ENCODE measurements around the gene NAA35.
"Not testable (repeated sequence)": the region's sequence is repeated elsewhere in the genome, so short reads cannot be mapped to it uniquely, and the experiment has no call there.

NAA35 gene

GRCh38 chr9:85940832-85941621, at the start of gene NAA35:
Gene NAA35, plus strand, starts transcription at chr9:85941146. Its CDS starts 1,014 bp downstream, at chr9:85942160.
- peak; percentile 94 for DNase-seq

DNA sequence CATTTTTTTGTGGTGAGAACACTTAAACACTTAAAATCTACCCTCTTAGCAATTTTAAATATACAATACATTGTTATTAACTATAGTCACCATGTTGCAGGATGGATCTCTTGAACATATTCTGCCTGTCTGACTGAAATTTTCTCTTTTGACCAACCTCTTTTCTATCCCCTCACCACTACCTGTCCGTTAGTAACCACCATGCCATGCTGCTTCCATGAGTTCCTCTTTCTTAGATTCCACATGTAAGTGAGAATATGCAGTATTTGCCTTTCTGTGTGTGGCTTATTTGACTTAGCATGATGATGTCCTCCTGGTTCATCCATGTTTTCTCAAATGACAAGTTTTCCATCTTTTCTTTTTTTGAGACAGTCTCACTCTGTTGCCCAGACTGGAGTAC, 48.5 kb upstream of the NAA35 start:
- no peak for DNase-seq

- DNase-seq = no peak
Measured at GRCh38 chr9:85895685-85896084, 45.3 kb upstream of the NAA35 start.

GRCh38 chr9:85897848-85898247, 43.1 kb upstream of the NAA35 start:
- DNase-seq = no peak

GRCh38 chr9:85898332-85898731, 42.6 kb upstream of the NAA35 start:
- no peak for DNase-seq

- DNase-seq = no peak
Measured at GRCh38 chr9:85899388-85899787, 41.6 kb upstream of the NAA35 start.

DNA sequence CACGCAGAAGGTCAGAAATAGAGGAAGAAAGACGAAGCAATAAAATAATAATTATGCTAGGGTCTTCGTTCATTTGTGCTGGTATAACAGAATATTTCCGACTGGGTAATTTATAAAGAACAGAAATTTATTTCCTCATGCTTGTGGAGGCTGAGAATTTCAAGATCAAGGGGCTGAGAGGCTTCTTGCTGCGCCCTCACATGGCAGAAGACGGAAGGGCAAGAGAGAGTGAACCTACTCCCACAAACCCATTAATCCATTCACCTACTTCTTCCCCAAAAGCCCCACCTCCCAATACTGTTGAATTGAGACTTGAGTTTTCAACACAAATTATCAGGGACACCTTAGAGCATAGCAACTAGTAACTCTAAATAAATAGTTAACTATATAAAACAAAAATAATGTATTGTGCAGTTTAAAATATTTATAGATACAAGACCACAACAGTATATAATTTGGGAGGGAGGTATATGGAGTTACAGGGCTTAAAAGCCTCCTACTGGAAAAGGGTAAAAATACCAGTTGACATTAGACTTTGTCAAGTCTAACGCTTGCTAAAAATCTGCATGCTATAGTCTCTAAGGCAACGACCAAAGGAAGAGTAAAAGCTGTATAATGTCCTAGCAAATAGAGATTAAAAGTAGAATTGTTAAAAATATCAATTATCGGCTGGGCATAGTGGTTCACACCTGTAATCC, 40.3 kb upstream of the NAA35 start:
- no peak for DNase-seq

DNA sequence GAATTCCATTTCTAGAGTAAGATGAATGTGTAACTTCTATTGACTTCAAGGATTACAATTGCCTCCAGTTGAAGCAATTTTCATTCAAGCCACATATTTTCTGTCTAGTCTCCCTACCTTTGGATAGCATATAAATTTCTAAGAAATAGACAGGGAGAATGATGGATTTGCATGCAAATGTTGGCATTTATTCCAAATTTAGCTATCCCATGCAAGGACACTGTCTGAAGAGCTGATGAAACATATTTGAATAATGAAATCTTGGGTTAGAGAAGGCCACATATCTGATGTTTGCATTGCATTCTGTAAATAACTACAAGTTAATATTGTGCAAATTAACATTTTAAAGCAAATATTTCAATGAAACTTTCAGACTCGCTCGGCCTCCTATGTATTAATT, 36.0 kb upstream of the NAA35 start:
- DNase-seq = no peak

GRCh38 chr9:85905957-85906356, 35.0 kb upstream of the NAA35 start:
- no peak for DNase-seq

- DNase-seq = no peak
Measured at GRCh38 chr9:85909390-85909789, 31.6 kb upstream of the NAA35 start.

- DNase-seq = no peak
Measured at GRCh38 chr9:85914108-85914507, 26.8 kb upstream of the NAA35 start.

DNA sequence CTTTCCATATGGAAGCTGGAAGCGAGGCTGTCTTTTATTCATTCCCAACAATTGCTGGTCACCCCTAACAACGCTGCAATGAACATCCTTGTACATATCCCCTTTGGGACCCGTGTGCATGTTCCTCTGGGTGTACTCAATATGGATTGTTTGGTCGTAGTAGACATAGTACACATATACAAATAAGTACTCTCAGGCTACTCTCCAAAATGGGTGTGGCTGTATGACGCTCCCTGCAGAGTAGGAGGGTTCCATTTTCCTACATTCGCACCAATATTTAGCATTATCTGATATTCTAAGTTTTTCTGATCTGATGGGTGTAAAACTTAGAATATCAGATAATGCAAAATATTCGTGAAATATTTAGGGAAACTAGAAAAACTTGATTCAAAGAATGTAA, 23.2 kb upstream of the NAA35 start:
- DNase-seq = no peak

- DNase-seq = no peak
Measured at GRCh38 chr9:85925493-85925892, 15.5 kb upstream of the NAA35 start.

DNA sequence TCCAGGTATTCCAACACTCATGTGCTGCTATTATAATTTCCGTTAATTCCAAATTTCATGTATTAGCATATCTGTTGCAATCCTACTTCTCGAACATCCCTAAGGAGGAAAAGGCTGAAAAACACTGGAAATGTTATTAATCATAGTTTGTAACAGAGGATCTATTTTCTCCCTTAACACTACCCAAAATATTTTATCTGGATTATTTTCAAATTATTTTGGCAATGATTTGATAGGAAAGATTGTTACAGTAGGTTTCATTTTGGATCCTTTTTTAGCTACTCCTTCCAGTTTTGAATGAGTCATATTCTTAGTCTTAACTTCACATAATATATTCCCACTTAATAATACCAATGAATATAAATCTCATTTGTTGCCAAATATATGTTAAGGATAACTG, 13.9 kb upstream of the NAA35 start:
- DNase-seq = no peak

DNA sequence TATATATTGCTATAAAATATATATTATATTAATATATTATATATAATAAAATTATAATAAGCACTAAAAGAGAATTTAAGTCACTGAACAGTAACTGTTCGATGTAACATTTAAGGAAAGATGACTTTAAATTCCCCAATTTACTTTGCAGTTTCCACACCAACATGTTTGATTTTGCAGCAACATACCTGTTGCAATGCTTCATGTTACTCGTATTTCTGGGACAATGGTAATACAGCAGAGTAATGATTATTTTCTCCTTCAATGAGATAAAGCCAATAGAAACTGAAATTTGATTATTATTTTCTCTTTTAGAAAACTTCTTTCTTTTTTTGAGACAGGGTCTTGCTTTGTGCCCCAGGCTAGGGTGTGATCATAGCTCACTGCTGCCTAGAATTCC, 9.5 kb upstream of the NAA35 start:
- no peak for DNase-seq

DNA sequence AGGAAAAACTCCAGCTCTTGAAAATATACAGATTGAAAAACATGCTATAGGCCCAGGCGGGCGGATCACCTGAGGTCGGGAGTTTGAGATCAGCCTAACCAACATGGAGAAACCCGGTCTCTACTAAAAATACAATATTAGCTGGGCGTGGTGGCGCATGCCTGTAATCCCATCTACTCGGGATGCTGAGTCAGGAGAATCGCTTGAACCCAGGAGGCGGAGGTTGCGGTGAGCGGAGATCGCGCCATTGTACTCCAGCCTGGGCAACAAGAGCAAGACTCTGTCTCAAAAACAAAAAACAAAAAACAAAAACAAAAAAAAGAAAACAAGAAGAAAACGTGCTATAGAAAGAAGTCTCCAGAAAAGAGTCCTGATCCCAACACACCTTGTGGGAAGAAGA, 5.0 kb upstream of the NAA35 start:
- DNase-seq = not testable (repeated sequence)

DNA sequence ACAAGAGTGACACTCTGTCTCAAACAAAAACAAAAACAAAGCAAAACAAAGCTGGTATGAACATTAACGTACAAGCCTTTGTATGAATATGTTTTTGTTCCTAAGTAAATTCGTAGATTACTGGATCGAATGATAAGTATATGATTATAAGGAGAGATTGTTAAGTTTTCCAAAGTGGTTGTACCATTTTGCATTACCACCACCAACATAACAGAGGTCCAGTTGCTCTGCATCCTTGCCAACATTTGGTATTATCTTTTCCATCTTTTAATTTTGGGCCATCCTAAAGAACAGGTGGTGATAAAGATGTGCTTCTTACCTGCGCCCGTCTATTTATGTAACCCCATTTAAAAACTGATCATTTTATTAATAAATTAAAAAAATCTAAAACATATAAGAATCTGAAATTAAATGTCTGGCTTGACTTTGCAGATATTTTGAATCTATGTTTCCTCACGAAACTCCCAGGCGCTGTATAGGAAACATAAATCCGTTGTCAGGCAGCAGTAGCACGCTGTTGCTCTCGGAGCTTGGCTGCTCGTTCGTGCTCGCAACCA, 593 bp upstream of the NAA35 start:
- no peak for DNase-seq

- DNase-seq = no peak
Measured at GRCh38 chr9:85941622-85941940, 635 bp downstream of the NAA35 start.

DNA sequence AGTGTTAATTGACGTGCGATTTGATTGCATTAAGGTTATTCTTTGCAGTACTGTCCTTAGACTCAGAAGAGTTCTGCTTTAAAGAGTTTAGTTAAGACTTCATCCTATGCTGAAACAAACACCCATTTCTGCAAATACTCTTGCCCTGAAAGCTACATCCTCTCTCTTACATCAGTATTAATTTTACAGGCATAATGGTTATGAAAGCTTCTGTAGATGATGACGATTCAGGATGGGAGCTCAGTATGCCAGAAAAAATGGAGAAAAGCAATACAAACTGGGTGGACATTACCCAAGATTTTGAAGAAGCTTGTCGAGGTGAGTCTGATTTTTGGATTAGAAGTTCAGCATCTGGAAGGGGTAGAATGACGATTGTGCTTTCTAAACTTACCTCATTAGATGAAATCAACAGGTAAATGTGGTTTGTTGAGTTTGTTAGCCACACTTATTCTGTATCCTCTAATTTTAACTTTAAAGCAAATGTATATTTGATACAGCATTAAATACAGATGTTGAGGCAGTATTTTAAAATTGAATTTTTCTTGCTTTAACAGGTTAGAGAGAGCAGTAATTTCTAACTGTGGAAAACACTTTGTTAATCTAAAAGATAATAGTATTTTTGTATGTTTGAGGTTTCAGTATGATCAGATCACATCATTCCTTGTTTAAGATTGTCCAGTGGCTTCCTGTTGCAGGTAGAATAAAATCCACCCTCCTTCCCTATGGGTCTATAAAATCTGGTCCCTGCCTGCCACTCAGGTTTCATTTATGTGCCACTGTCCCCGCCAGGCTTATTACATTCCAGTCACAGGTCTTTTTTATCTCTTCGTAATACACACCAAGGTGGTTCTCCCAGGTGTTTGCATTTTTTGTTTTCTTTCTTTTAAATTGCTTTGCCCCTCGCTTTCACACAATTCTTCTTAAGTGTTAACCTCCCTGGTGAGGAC, 1.3 kb downstream of the NAA35 start:
- no peak for DNase-seq

DNA sequence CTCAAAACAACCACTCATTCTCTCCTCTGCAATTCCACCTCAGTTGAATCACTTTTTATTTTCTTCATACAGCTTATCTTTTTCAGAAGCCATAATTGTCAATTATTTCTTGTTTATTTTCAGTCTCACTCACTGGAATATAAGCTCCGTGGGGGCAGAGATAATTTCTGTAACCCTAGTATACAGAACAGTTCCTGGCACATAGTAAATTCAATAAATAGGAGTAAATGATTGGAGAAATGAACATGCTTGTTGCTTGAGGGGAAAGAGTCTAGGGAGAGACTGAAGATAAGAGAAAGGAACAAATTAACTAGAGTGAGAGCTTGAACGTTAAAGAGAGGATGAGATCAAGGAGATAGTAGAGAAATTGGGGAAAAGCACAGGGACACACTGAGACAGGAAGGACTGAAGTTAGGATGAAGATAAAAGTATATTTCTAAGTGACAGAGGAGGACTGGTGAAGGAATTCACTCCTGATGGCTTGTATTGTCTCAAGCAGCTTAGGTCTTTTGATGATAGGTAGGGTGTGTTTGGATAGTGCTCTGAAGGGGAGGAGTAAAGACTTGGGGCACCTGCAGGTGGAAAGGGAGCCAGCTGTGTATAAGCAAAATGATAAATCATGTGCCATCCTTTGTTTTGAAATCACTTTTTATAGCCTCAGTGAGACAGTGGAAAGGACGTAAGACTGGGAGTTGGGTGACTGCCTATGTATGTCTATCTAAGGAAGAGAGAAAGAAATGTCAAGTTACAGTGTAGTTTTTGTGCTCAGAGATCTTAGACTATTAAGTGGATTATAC, 2.2 kb downstream of the NAA35 start:
- no peak for DNase-seq

GRCh38 chr9:85943757-85944430, 2.9 kb downstream of the NAA35 start:
- DNase-seq = no peak

DNA sequence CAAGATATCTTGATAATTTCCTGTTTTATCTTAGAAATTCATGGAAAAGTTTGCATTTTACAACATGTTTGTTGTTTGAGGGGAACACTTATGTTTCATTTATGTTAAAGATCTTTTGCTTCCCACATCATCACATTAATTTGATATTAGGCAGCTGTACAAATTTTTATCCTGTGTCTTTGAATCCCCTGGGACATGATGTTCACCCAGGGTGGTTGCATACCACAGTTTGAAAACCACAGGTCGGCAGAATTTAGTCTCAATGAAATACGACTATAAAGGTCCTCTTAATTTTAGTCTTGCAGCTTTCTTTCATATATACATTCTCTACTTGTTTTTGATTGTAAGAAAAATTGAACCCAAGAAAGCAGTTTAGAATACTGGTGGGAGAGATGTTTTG, 3.7 kb downstream of the NAA35 start:
- no peak for DNase-seq
